Measurements from ENCODE around the gene SNRPA1.
A peak's percentile ranks its signal among the peaks of the same experiment; 100 is the strongest.

The SNRPA1 gene

DNA sequence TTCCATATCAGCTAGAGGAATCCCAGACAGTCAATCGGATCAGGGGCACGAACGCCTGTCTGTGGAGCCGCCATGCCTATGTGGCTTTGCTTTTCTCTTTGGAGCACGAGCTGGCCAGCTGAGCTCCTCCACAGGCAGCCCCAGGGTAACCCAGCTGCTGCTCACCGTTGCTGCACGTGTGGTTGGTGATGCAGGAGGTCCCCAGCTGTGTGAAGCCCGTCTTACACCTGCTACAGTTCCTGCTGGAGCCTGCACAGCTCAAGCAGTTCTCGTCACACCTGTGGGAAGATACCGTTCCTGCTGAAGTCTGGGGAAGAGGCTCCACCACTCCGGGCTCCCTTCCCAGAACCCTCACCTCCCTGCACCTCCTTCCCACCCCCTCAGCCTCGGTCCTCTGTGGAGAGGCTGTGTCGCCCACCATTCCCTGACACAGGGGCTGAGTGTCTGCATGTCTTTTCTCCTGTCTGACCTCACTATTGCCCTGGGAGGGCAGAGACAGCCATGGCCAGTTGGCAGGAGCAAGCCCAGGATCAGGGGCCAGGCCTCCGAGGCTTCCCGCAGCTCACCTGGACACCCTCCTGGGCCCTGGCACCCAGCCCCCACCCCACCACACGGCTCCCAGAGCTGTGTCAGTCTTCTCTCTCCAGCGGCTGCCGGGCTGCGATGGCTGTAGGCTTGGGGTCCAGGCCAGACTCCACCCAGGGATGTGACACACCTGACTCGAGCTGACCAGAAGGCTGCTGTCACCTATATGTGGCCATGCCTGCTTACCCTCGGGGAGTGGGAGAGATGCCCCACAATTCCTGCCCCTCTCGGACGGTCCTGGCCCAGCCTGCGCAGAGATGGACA is 12.2 kb upstream of the SNRPA1 start:
- no peak for DNase-seq (ENCODE audit: extremely low read depth, low read depth)
- TF ChIP-seq, protein P1, sequence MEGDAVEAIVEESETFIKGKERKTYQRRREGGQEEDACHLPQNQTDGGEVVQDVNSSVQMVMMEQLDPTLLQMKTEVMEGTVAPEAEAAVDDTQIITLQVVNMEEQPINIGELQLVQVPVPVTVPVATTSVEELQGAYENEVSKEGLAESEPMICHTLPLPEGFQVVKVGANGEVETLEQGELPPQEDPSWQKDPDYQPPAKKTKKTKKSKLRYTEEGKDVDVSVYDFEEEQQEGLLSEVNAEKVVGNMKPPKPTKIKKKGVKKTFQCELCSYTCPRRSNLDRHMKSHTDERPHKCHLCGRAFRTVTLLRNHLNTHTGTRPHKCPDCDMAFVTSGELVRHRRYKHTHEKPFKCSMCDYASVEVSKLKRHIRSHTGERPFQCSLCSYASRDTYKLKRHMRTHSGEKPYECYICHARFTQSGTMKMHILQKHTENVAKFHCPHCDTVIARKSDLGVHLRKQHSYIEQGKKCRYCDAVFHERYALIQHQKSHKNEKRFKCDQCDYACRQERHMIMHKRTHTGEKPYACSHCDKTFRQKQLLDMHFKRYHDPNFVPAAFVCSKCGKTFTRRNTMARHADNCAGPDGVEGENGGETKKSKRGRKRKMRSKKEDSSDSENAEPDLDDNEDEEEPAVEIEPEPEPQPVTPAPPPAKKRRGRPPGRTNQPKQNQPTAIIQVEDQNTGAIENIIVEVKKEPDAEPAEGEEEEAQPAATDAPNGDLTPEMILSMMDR (IDR thresholded peaks at IDR 0.05; ENCODE audit: low read depth, low read length, missing control alignments) = no peak
- no peak overlapping the region for H3K4me3 ChIP-seq (replicated peaks; ENCODE audit: low read depth, low read length)

DNA sequence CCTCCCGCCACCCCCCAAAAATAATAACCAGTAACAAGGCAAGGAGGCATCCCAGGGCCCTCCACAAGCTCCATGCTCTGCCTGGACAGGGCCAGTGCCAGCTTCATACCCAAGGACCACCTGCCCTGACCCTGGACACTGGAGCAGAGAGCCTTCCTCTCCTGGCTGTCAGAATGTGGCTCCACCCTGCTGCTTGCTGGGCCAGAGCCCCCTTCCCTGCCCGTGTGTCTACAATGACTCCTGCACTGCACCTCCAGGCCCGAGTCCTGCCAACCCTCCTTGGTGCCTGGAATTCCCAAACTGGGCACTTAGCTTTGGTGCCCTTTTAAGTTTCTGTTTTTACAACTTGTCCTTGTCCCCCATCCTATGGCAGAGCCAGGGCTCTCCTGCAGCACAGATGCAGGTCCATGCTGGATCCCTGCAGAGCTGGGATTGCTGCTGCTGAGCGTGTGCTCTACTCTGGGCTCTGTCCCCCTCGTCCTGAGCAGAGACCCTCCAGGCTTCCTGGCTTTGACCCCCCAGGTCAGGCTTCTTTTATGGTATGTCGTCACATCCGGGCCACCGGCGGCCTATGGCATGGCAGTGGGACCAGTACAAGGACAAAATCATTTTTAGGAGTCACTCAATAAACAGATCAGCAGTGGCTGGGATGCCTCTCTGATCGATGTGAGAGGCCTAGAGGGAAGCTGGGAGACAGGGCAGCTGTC is 11.4 kb upstream of the SNRPA1 start:
- TF ChIP-seq, protein P1 (IDR thresholded peaks at IDR 0.05; ENCODE audit: low read depth, low read length, missing control alignments) = no peak
- DNase-seq (ENCODE audit: extremely low read depth, low read depth) = no peak
- H3K4me3 ChIP-seq (replicated peaks; ENCODE audit: low read depth, low read length) = no peak overlapping the region

- DNase-seq (ENCODE audit: extremely low read depth, low read depth) = no peak
- TF ChIP-seq, protein P1 (IDR thresholded peaks at IDR 0.05; ENCODE audit: low read depth, low read length, missing control alignments) = no peak
- no peak overlapping the region for H3K4me3 ChIP-seq (replicated peaks; ENCODE audit: low read depth, low read length)
These were observed 10.8 kb upstream of the SNRPA1 start for GRCh38 chr15:101305820-101306255.

DNA sequence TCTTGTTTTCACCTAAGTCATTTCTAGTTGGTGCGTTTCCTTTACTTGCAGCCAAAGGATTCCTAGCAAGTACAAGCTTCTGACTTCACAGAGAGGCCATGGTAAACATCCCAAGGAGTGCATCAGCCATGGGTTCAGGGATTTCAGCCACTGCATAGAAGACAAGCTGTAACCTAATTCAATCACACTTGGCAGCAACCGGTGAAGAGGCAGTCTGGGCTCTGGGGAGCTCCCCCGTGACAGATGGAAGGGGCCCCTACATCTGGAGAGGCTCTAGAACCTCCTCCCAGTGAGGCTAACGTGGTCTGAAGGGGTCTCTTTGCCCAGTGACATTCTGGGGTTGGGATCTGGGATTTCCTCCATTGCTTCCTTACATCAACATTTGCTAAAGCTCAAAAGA is 8.4 kb upstream of the SNRPA1 start:
- no peak for DNase-seq (ENCODE audit: extremely low read depth, low read depth)
- TF ChIP-seq, protein P1 (IDR thresholded peaks at IDR 0.05; ENCODE audit: low read depth, low read length, missing control alignments) = no peak
- no peak overlapping the region for H3K4me3 ChIP-seq (replicated peaks; ENCODE audit: low read depth, low read length)

GRCh38 chr15:101296418-101297405 is 1.7 kb upstream of the SNRPA1 start:
- TF ChIP-seq, protein P1 (IDR thresholded peaks at IDR 0.05; ENCODE audit: low read depth, low read length, missing control alignments) = no peak
- DNase-seq (ENCODE audit: extremely low read depth, low read depth) = no peak
- H3K4me3 ChIP-seq (replicated peaks; ENCODE audit: low read depth, low read length) = peak overlapping the region; percentile 95; the same call in 1 of the 2 replicates

DNA sequence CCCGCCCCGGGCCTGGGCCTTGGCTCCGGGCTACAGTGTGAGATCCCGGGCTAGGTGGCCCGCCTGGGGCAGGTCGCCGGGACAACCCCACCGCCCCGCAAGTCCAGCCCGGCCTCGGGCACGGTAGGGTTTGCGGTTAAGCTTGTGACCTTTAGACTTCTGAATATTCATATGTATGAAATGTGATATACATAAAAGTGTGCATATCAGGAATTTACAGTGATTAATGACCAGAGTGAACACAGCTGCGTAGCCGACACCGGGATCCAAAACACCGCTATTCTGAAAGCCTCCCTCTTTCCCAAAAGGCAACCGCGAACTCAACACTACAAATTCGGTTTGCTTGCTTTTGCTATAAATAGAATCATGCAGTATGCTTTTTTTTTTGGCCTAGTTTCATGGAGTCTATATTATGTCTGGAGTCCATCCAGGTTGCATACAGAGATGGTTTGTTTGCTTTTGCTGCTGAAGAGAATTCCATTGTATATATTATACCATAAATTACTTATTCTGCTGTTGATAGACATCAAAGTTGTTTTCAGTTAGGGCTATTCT is 636 bp upstream of the SNRPA1 start:
- TF ChIP-seq, protein P1 (IDR thresholded peaks at IDR 0.05; ENCODE audit: low read depth, low read length, missing control alignments) = no peak
- DNase-seq (ENCODE audit: extremely low read depth, low read depth) = no peak
- peak overlapping the region; percentile 95 for H3K4me3 ChIP-seq (replicated peaks; ENCODE audit: low read depth, low read length)
